NCI-H2171 treated with DMSO at 0.1 percent for 48 hours (cell line): ENCODE results near the gene ATP6V0D1.
"Not testable (repeated sequence)": the region's sequence is repeated elsewhere in the genome, so short reads cannot be mapped to it uniquely, and the experiment has no call there.

Source experiments
- DNase-seq: peaks from one replicate; lab custom pipeline; 2025; lab: John Stamatoyannopoulos, UW

ATP6V0D1 gene

DNA sequence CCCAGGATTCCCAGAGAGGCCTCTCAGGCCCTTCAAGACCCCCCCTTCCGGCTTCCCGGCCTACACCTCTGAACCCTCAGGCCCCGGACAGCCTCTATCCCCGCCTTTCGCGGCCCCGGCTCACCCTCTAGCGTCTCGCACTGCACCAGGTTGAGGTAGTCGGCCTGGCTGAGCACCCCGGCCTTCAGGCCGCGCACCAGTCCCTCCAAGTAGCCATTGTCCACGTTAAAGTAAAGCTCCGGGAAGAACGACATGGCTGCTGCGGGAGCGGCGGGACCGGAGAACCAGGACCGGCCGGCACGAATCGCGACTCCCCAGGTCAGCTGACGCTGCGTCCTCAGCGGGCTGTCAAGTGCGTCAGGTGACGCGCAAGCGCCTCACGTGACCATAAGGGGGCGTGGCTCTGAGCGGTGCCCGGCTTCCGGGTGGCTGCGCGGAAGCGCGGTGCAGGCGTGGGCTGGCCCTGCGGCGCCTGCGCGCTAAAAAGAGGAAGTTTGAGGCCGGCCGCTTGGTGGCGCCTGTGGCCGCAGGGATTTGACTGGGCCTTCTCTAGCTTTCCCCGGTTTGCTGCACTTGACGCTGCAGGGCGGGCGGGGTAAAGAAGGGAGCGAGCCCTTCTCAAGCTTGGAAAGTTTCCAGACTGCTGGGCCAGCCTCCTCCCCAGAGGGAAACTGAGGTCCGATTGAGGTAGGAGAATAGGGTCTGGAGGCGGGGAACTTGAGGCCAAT, at the start of gene ATP6V0D1:
Gene ATP6V0D1, minus strand, starts transcription at position 325 of the 728 bp plus-strand sequence. Its CDS starts 71 bp downstream, at position 254.
- peak; percentile 97 for DNase-seq

DNA sequence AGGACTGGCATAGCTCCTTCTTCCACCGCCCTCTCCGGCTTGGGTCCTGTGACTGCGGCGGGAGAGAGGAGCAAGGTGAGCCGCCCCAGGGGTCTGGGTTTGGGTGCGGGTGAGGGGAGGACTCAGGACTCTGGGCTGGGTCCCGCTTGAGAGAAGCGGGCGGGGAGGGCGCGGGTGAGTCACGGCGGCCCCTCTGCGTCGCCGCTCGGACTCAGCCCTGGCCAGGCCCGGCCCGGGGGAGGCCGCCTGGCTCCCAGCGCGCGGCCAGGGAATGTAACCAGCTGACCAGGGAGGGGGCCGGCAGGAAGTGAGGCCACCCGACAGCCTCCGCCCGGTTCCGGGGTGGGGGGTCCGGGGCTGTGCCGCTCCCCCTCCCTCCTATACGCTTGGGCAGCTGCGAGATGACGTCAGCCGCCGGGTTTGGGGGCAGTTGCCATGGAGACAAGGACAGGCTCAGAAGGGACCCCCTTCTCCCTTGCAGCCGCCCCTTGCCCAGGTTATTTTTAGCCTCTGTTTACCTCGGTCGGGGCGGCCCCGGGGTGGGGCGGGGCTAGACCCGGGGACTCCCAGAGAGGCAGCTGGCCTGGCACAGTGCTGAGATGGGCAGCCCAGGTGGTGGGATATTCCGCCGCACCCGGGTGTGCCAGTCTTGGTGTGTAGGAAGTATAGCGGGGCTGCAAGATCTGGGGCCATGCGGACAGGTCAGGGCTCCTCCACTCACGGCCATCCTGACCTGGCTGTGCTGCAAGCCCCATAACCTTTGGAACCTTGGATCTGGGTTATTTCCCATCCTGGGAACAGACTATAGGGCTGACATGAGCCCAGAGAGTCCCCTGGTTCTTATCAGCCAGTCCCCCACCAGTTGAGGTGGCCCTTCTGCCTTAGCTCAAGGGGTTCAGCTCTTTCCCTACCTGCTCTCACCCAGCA, 49.3 kb upstream of the ATP6V0D1 start:
- no peak for DNase-seq

DNA sequence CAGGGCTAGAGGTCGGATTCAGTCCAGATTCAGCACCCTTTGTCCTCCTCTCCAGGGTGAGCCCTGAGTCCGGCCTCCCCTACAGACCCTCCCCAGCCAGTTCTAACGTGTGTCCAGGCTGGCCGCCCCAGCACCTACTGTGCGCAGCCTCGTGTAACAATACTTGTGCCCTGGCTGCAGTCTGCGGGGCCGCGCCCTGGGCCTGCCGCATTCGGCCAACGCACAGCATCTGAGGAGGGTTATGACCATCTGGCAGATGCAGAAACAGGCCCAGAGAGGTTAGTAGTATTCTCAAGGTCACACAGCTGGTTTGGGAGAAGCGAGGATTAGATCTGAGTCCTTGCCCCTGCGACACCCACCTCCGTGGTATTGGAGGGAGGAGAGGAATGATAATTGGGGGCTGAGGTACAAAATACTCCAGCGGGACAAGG, 48.6 kb upstream of the ATP6V0D1 start:
- peak; percentile 19 for DNase-seq

- DNase-seq = no peak
These were observed 48.1 kb upstream of the ATP6V0D1 start for GRCh38 chr16:67528870-67529581.

- no peak for DNase-seq
These were observed 47.4 kb upstream of the ATP6V0D1 start, which contains the start of gene RIPOR1 for GRCh38 chr16:67528222-67528869. RIPOR1 (plus strand) TSS chr16:67528829; CDS start chr16:67538447, 9,618 bp downstream.

- DNase-seq = no peak
These were observed 45.3 kb upstream of the ATP6V0D1 start for GRCh38 chr16:67526149-67526791.

DNA sequence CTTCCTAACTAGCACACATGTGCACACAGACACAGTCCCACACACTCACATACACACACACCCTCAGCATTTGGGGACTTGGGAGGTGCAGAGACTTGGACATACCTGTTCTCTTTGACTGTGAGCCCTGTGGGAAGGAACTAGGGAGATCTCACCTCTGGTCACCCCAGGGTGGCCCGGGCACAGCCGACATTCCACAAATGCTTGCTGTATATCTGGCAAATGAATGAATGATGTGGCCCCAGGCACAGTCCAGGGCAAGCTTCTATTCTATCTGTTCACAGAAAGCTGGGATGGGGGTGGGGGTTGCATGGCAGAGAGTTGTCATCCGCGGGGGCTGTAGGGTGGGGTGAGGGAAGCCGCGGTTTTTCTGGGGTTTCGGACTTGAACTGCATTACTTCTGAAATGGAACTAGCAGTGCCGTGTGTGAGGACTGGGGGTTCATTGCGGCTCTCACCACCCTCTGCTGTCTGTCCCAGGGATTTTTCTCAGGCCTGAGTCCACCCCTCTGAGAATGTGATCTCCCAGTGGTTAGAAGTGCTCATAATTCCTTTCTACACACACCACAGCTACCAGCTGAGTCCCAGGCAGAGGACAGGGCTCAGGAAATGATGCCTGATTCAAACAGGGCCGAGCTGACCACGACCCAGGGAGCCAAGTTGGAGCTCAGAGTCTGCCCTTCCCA, 44.4 kb upstream of the ATP6V0D1 start:
- DNase-seq = no peak

DNA sequence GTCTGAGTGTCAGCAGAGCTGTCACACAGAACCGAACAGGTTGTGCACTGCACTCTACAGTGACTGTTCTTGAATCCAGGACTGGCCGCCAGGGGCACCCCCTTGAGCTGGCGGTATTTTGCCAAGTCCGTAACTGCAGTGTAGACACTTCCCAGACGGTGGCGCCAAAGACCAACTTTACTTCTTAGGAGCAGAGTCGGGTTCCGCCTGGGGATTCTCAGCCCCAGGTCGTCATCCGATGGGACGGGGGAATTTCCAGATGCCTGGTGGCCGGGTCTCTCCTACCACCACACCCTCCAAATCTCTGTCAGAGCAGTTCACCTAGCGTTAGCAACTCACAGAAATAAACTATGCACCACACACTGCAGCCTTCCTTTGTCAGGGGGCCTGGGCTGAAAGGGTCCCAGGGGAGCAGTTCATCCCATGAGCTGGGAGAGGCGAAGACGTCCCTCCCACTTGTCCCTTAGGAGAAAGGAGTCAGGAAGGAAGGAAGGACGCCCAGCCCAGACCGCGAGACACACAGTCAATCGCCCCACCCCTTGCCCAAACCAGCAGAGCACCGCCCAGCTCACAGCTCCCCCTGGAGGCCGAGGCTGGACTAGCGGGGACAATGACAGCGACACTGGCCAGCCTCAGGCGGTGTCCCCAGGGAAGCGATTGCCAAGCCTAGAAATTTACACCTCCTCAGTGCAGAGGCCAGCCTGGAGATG, 40.3 kb upstream of the ATP6V0D1 start:
- DNase-seq = peak; percentile 94

GRCh38 chr16:67519242-67519641, 38.3 kb upstream of the ATP6V0D1 start:
- DNase-seq = no peak

DNA sequence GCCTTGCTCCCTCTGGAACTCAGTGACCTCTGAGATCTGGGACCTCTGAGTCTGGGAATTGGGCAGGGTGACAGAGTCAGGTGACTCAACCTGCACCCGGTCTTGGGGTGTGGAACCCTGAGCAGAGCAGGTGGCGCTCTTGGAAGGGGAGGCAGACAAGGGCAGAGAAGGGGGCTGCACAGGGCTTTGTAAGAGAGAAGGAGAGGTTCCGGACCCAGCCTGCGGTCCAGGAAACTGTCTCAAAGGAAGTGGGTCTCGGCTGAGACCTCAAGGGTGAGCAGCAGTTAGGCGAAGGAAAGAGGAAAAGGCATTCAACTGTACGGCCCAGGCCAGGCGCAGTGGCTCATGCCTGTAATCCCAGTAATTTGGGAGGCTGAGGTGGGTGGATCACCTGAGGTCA, 37.7 kb upstream of the ATP6V0D1 start:
- no peak for DNase-seq

DNA sequence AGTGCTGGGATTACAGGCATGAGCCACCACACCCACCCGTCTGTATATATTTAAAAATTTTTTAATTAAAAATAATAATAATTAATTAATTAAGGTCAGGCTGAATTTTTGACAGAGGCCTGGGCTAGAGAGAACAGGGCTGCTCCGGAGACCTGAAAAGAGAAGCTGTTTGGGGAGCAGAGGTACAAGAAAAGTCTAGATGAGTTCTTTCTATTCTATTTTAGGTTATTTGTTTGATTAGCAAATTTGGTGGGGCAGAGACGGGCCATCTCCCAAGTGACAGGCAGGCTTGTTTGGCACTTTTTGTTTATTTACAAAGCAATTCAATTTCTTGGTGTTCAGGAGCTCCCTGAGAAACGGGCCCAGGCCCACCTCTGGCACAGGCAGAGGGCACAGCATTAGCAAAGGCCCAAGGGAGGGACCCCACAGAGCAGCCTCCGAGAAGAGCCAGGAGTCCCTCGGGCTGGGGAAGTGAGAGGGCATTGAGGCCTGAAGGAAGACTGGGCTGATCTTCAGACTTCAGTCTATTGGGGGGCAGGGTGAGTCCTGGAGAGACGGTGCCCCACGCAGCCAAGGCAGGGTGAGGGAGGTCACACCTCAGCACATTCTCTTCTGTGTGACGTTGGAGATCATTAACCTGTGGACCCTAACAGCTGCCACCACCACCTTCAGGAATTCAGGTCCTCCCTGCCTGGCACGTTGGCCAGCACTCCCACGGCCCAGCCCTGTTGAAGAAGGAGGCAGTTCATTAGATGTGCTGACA, 36.9 kb upstream of the ATP6V0D1 start:
- no peak for DNase-seq

- no peak for DNase-seq
These were observed 36.1 kb upstream of the ATP6V0D1 start for GRCh38 chr16:67517155-67517445.

- DNase-seq = no peak
These were observed 35.6 kb upstream of the ATP6V0D1 start for GRCh38 chr16:67516296-67517154.

DNA sequence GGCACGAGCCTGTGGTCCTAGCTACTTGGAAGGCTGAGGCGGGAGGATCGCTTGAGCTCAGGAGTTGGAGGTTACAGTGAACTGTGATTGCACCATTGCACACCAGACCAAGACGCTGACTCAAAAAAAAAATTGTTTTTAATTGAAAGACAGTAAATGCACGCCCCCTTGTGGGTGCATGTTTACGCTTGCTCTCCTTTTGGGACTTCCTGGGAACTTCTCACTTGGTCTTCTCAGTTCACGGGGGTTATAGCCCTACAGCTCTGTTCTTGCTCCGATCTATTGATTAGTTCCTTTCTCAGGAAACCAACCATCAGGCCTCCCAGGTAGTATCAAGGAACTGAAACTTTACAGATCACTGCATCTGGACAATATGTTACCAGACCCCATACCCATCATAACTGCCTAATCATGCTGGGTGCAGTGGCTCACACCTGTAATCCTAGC, 33.4 kb upstream of the ATP6V0D1 start:
- peak; percentile 81 for DNase-seq

DNA sequence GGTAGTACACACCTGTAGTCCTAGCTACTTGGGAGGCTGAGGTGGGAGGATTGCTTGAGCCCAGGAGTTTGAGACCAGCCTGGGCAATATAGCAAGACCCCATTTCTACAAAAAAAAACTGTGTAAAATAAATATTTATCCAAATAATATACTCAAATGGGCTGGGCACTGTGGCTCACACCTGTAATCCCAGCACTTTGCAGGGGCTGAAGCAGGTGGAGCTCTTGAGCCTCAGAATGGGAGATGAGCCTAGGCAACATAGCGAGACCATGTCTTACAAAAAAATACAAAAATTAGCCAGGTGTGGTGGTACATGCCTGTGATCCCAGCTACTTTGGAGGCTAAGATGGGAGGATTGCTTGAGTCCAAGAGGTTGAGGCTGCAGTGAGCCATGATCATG, 32.9 kb upstream of the ATP6V0D1 start:
- not testable (repeated sequence) for DNase-seq

DNA sequence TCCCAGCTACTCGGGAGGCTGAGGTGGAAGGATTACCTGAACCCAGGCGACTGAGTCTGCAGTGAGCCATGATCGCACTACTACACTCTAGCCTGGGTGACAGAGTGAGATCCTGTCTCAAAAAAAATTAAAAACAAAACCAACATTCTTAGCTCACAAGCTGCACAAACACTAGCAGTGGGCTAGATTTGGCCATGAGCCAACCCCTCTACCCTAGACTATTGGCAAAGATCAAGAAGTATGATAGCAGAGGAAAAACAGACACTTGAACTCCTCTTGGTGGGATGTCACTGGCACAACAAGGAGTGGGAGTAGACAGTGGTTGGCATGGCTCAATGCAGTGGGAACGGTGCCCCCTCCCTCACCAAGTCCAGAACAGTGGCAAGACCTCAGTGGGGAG, 28.1 kb upstream of the ATP6V0D1 start:
- DNase-seq = no peak

- DNase-seq = no peak
These were observed 25.5 kb upstream of the ATP6V0D1 start for GRCh38 chr16:67506468-67506867.
